GM12891 (cell line): ENCODE data around the gene LYPD4. TPM values are rescaled to one million over a fixed set of nuclear protein-coding genes. Genes with fewer than 3 reads are reported as not detected.

Experiments used
- DNase-seq: peaks from one replicate; pipeline ENCODE4 v3.0.0; 2011; ENCODE audit warnings: low spot score; ENCODE audit not compliant: insufficient read length
- FAIRE-seq: peaks from 2 replicates; lab custom pipeline; 2011; peaks lifted over from hg19 to GRCh38; lab: Jason Lieb, UNC
- PAX5 ChIP-seq: IDR thresholded peaks from 2 replicates; pipeline ENCODE4 v1.6.1; 2011; ENCODE audit warnings: low read length, moderate library complexity, mild to moderate bottlenecking; ENCODE audit not compliant: insufficient read depth, severe bottlenecking
- POLR2A ChIP-seq: IDR thresholded peaks from 2 replicates; pipeline ENCODE4 v1.6.1; 2011; ENCODE audit warnings: low read depth, low read length, control low read depth
- POLR2AphosphoS5 ChIP-seq: IDR thresholded peaks from 2 replicates; pipeline ENCODE4 v1.6.1; 2011; ENCODE audit warnings: low read depth, low read length, control low read depth
- POU2F2 ChIP-seq: IDR thresholded peaks from 2 replicates; pipeline ENCODE4 v1.6.1; 2011; ENCODE audit warnings: low read depth, mild to moderate bottlenecking, control low read depth, low read length, moderate library complexity
- SPI1 ChIP-seq: IDR thresholded peaks from 2 replicates; pipeline ENCODE4 v1.6.1; 2011; ENCODE audit warnings: low read depth, low read length, control low read depth
- TAF1 ChIP-seq: IDR thresholded peaks from 2 replicates; pipeline ENCODE4 v1.6.1; 2011; ENCODE audit warnings: low read depth, low read length, control low read depth
- polyA plus RNA-seq: library from polyadenylated mRNA; unstranded; fragments of >200 nt; gene quantifications from one replicate; pipeline ENCODE4 v1.2.1, GENCODE V29; 2012; ENCODE audit warnings: low read depth, missing spikeins, inconsistent platforms; ENCODE audit not compliant: missing spikeins

Gene LYPD4
- not detected for polyA plus RNA-seq

- FAIRE-seq (no peak), DNase-seq (no peak)
- no peak for TF ChIP-seq PAX5
- no peak for TF ChIP-seq POLR2AphosphoS5
- no peak for TF ChIP-seq SPI1
- no peak for TF ChIP-seq POU2F2
- TF ChIP-seq POLR2A, result no peak
- no peak for TF ChIP-seq TAF1
Measured at GRCh38 chr19:41844601-41845000, at the start of gene LYPD4. Gene LYPD4 (minus strand): TSS chr19:41844683. CDS start chr19:41839285, 5,398 bp downstream.

- DNase-seq (no peak), FAIRE-seq (peak; percentile 66)
- TF ChIP-seq SPI1 (no peak), POLR2A (no peak), POU2F2 (no peak), POLR2AphosphoS5 (no peak), TAF1 (no peak), PAX5 (no peak)
Measured at GRCh38 chr19:41893899-41894298, 49.4 kb upstream of the LYPD4 start.

- FAIRE-seq (no peak), DNase-seq (no peak)
- TF ChIP-seq POU2F2 (no peak), TAF1 (no peak), POLR2A (no peak), POLR2AphosphoS5 (no peak), PAX5 (no peak), SPI1 (no peak)
Measured at GRCh38 chr19:41892173-41892902, 47.9 kb upstream of the LYPD4 start.

GRCh38 chr19:41890936-41891335 lies 46.5 kb upstream of the LYPD4 start:
- TF ChIP-seq TAF1, result no peak
- no peak for TF ChIP-seq POU2F2
- TF ChIP-seq SPI1, result no peak
- FAIRE-seq, result no peak

GRCh38 chr19:41889896-41890295 lies 45.4 kb upstream of the LYPD4 start:
- TF ChIP-seq POLR2A, result no peak
- no peak for TF ChIP-seq POLR2AphosphoS5
- TF ChIP-seq TAF1, result no peak
- TF ChIP-seq SPI1, result no peak
- no peak for FAIRE-seq
- DNase-seq, result no peak

More at GRCh38 chr19:41890936-41891335, 46.5 kb upstream of the LYPD4 start:
- no peak for DNase-seq

- DNase-seq (no peak), FAIRE-seq (no peak)
- no peak for TF ChIP-seq POLR2A
- TF ChIP-seq PAX5, result no peak
- TF ChIP-seq POU2F2, result no peak
- TF ChIP-seq TAF1, result no peak
- TF ChIP-seq SPI1, result no peak
- no peak for TF ChIP-seq POLR2AphosphoS5
Measured at GRCh38 chr19:41888926-41889325, 44.4 kb upstream of the LYPD4 start.

GRCh38 chr19:41887711-41888382 lies 43.4 kb upstream of the LYPD4 start:
- FAIRE-seq (peak; percentile 75), DNase-seq (no peak)
- TF ChIP-seq TAF1 (no peak), POU2F2 (0 out of 2 replicates have a peak, but pooled peaks have one; percentile 28)

GRCh38 chr19:41886761-41887710 lies 42.6 kb upstream of the LYPD4 start:
- peak; percentile 80 for FAIRE-seq
- no peak; the same call in none of the 2 replicates for TF ChIP-seq POLR2AphosphoS5
- no peak; the same call in 1 of the 2 replicates for TF ChIP-seq POU2F2
- TF ChIP-seq POLR2A, result no peak
- TF ChIP-seq PAX5, result no peak
- TF ChIP-seq SPI1, result no peak
- no peak for TF ChIP-seq TAF1
- DNase-seq, result no peak

- TF ChIP-seq POLR2AphosphoS5 (peak; percentile 72), TAF1 (peak; percentile 72; the same call in 1 of the 2 replicates), PAX5 (no peak), POLR2A (peak; percentile 89), SPI1 (no peak), POU2F2 (peak; percentile 43)
- peak; percentile 98 for FAIRE-seq
- DNase-seq, result peak; percentile 96
Measured at GRCh38 chr19:41883821-41884733, 39.6 kb upstream of the LYPD4 start.
